Hepatic stellate cell (primary cell): ENCODE results near the gene GNGT1.

Experiments
- DNase-seq: peaks from one replicate; pipeline ENCODE4 v3.0.0; 2011; ENCODE audit warnings: low spot score

Gene GNGT1

GRCh38 chr7:93943816-93944540, 37.6 kb downstream of the GNGT1 start:
- no peak for DNase-seq

DNA sequence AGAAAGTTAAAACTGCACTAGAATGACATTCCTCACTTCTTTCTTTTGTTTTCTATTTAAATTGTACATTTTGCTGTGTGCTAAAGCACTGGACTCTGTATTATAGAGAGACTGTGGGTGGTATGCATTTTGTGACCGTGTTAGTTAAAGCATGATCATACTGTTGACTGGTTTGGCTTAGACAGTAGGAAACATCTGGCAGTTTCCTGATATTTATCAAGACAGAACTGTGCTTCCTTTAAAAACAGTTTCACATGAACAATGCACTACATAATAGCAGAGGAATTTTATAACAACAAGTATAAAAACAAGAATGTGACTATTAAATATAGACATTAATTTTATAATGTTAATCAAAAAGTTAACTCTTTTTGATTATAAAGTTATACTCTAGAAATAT, 38.3 kb downstream of the GNGT1 start:
- no peak for DNase-seq

- no peak for DNase-seq
Observed at GRCh38 chr7:93945083-93945482, 38.7 kb downstream of the GNGT1 start.

DNA sequence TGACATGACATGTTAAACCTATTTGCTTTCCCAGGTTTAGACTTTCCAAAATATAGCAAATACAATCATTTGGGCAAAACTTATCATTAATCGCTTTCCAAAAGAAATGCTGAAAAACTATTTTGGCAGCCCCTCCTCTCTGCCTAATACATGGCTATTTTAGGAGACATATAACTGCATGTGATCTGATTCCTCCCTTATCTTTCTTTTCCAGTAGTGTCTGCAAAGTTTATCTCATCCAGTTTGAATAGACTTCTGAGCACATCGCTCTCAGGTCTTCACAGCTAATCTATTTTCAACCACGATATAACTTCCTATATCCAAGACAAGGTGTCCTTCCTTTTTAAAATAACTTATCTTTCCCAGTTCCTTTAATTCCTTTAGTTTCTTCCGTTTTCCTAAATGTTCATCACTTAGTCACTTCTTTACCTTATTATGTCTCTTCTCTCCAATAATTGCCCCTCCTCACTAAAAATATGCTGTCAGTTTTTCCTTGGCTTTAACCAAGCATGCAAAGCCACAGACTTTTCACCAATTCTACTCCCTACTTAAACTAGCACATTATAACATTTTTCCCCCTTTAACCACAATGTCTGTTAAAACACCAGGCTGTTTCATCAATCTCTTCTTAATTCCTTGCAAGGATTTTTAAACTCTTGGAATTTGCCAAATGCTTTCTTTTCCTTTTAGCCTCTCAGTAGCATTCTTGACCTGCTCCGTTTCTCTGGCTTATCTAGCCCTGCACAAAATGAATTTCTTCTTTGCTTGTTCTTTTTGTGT, 39.6 kb downstream of the GNGT1 start:
- DNase-seq: no peak

DNA sequence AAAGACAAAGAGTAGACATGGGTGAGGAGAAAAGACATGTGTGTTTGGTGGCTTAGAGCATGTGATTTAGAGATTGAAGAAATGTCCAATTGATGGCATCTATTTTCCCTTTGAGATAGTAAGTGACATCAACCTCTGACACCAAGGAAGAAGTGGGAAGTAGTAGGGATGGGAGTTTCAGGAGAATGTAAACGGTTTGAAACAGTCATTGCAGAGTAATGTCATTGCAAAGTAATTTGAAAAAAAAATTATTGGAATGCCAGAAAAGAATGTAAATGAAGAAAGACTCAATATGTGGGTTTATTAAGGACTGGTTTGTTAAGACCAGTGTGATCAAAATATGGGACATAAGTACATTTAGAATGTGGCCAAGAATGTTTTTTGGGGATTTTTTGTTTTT, 41.7 kb downstream of the GNGT1 start:
- DNase-seq: peak; percentile 27

DNA sequence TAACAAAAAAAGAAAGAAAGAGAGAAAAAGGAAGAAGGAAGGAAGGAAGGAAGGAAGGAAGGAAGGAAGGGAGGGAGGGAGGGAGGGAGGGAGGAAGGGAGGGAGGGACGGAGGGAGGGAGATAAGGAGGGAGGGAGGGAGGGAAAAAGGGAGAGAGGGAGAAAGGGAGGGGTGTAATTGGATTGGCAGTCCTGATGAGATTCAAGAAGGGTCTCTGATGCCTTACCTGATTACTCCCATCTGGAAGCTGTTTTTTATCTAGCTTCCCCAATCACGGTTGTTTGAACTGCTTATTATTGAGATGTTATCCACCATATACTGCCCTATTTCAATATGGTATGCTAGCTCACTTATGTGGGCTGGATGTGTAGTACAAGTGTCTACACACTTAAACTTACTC, 42.5 kb downstream of the GNGT1 start:
- DNase-seq: no peak

DNA sequence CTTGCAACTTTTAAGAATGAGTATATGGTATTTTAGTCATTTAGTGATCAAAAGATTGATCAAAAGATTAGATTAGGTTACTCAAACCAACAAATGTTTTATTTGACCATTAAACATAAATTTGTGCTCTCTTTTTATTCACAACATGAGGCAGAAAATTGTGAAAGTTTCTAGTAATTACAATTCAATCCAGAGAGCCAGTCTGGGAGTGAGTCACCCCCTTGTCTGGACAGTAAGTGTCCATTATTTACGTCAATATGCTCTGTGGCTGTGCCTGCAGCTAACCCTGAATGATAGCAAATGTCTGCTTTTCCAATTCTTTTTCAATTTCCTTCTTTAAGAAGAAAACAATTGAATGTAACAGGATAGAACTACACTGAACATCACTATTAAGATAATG, 43.1 kb downstream of the GNGT1 start:
- DNase-seq: peak; percentile 37

GRCh38 chr7:93955304-93955703, 48.9 kb downstream of the GNGT1 start:
- no peak for DNase-seq

- DNase-seq: no peak
Observed at GRCh38 chr7:93957767-93958166, 51.4 kb downstream of the GNGT1 start.

DNA sequence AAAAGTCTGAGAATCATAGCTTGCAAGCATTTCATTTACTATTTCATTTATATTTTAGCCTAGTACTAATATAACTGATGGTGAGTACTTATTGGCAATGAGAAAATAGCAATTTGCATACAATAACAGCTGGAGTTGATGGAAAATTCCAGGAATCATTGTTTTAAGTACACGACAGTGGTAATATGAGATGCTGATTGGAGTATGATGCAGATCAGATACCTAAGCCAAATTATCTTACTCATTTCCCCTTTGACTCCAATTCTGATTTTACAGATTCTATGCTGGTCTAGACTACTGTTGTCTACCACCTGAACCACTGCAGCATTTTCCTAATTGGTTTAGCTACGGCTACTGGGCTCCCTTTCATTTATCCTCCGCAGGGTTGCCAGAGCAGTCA, 51.8 kb downstream of the GNGT1 start:
- DNase-seq: no peak

DNA sequence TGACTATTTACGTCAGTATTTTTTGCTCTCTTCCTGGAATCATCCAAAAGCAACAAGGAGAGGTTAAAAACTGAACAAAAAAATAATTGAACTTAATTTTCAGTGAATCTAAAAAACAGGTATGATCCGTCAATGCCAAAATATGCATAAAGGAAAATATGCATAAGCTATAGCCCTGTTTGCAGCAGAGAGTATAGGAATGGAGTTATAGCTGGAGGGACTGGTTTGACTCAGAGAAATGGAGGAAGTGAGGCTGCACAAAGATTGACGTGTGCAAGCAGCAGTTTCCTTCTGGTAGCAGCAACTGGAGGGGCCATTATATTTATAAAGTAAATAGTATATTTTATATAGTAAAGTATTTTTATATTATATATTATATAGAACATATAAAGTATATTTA, 52.3 kb downstream of the GNGT1 start:
- no peak for DNase-seq
